ENCODE measurements around the gene YRDC.
"Not testable (repeated sequence)": the region's sequence is repeated elsewhere in the genome, so short reads cannot be mapped to it uniquely, and the experiment has no call there.

Gene YRDC

GRCh38 chr1:37793773-37794371 is 14.1 kb downstream of the YRDC start, which contains the start of gene MANEAL:
Gene MANEAL, plus strand, starts transcription at chr1:37793847. Its CDS starts 336 bp downstream, at chr1:37794183.
- H3K27ac ChIP-seq: peak within 1 kb of the TSS; percentile 68

DNA sequence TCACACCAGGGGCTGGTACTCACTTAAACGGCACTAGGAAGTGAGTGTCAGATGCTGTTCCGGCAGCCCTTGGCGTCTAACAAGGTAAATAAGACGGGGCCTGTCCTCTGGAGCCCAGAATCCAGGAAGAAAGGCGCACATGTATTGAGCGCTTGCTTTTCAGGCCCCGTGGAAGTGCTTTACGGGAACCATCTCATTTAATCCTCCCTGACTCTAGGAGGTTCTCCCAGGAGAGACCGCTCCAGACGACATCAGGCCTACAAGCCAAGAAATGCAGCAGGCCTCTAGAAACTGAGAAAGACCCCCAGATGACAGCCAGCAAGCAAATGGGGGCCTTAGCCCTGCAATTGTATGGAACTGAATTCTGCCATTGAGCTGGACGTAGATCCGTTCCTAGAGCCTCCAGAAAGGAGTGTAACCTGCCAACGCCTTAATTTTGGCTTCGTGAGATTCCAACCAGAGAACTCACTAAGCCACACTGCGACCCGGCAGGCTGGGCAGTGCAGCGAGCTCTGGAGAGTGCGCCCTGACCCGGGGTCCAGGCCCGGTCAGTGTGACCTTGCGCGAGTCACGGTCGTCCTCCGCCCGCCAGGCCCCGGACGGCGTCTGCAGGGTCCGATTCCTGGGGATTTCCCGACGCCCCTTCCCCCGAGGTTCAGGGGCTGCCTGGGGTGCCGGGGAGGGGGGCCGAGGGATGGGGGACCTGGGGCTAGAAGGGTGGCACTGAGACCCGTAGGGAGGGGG is 14.9 kb downstream of the YRDC start:
- TF ChIP-seq, protein P1, sequence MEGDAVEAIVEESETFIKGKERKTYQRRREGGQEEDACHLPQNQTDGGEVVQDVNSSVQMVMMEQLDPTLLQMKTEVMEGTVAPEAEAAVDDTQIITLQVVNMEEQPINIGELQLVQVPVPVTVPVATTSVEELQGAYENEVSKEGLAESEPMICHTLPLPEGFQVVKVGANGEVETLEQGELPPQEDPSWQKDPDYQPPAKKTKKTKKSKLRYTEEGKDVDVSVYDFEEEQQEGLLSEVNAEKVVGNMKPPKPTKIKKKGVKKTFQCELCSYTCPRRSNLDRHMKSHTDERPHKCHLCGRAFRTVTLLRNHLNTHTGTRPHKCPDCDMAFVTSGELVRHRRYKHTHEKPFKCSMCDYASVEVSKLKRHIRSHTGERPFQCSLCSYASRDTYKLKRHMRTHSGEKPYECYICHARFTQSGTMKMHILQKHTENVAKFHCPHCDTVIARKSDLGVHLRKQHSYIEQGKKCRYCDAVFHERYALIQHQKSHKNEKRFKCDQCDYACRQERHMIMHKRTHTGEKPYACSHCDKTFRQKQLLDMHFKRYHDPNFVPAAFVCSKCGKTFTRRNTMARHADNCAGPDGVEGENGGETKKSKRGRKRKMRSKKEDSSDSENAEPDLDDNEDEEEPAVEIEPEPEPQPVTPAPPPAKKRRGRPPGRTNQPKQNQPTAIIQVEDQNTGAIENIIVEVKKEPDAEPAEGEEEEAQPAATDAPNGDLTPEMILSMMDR (conservative IDR thresholded peaks at IDR 0.05): no peak
- TF ChIP-seq ZFX (IDR thresholded peaks at IDR 0.05): no peak
- H3K27ac ChIP-seq: peak overlapping the region; percentile 68

More at GRCh38 chr1:37793773-37794371, 14.1 kb downstream of the YRDC start, which contains the start of gene MANEAL:
- TF ChIP-seq ZFX (IDR thresholded peaks at IDR 0.05): peak; percentile 91
- TF ChIP-seq, protein P1 (conservative IDR thresholded peaks at IDR 0.05): no peak

DNA sequence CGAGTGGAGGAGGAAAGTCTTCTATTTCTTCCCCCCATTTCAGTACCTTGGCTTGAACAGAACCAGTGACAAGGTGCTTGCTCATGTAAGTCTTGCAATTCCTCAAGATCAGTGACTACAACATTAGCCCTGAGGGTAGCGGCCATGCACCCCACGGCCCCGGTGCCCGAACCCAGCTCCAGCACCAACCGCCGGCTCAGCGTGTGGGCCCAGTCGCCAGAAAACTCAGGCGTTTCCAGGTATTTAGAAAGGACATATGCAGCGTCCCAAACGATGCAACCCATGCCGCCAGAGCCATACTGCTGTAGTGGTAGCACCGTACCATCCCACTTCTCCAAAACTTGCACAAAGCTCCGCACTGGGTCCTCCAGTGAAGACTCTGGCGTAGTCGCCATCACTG is 25.5 kb downstream of the YRDC start:
- no peak overlapping the region for H3K27ac ChIP-seq
- TF ChIP-seq ZFX (IDR thresholded peaks at IDR 0.05): no peak

DNA sequence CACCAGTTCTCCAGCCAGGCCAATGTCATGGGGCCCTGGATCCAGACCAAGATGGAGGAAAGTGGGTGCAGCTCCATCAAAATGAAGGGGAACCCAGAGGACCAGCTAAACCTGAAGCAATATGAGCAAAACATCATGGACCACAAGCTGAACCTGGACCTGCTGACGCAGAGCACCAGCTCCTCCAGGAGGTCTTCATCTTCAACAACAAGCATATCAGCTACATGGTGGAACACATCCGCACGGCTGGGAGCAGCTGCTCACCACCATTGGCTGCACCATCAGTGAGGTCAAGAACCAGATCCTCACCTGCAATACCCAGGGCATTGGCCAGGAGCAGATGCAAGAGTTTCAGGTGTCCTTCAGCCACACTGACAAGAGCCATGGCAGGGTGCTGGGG is 29.4 kb downstream of the YRDC start:
- no peak overlapping the region for H3K27ac ChIP-seq
- no peak for TF ChIP-seq ZFX (IDR thresholded peaks at IDR 0.05)
- TF ChIP-seq, protein P1 (conservative IDR thresholded peaks at IDR 0.05): no peak

DNA sequence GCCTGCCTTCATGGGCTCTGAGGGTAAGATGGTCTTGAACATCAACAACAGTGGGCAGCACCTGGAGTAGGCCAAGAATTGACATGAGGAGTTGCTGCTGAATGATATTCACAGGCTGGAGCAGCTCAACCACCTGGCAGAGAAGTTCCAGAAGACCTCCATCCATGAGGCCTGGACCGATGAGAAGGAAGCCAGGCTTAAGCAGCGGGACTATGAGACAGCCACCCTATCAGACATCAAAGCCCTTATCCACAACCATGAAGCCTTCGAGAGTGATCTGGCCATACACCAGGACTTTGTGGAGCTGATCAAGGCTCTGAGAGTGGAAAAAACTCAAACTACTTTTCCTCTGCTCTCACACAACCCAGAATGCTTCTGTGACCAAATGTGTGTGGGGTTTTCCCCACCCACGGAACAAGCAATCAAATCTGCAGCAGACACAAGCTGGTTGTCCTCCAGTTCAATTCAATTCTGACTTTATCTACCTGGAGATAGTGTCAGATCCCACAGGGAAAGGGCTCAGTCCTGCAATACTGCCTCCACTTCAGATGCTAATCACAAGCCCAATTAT is 31.0 kb downstream of the YRDC start:
- H3K27ac ChIP-seq: no peak overlapping the region
- no peak for TF ChIP-seq ZFX (IDR thresholded peaks at IDR 0.05)
- TF ChIP-seq, protein P1 (conservative IDR thresholded peaks at IDR 0.05): no peak

DNA sequence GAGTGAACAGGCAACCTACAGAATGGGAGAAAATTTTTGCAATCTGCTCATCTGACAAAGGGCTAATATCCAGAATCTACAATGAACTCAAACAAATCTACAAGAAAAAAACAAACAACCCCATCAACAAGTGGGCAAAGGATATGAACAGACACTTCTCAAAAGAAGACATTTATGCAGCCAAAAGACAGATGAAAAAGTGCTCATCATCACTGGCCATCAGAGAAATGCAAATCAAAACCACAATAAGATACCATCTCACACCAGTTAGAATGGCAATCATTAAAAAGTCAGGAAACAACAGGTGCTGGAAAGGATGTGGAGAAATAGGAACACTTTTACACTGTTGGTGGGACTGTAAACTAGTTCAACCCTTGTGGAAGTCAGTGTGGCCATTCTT is 36.6 kb downstream of the YRDC start:
- H3K27ac ChIP-seq: not testable (repeated sequence)

DNA sequence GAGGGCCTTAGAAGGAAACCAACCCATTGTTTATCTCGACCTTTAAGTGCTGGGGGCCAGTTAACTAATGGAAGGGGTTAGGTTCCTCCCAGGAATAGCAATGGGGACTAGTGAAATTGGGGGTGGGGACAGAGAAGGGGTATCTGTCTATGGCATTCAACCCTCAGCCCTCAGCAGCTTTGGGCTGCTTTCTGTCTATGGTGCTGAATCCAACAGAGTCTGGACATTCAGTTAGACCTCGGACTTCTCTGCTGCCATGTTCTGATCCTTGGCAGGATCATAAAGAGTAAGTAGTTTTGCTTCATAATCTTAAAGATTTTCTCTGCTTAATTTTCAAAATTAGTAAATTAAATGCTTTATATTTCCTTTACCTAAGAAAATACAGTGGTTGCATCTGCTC is 40.5 kb downstream of the YRDC start:
- no peak for TF ChIP-seq ZFX (IDR thresholded peaks at IDR 0.05)
- TF ChIP-seq, protein P1 (conservative IDR thresholded peaks at IDR 0.05): no peak
- no peak overlapping the region for H3K27ac ChIP-seq

DNA sequence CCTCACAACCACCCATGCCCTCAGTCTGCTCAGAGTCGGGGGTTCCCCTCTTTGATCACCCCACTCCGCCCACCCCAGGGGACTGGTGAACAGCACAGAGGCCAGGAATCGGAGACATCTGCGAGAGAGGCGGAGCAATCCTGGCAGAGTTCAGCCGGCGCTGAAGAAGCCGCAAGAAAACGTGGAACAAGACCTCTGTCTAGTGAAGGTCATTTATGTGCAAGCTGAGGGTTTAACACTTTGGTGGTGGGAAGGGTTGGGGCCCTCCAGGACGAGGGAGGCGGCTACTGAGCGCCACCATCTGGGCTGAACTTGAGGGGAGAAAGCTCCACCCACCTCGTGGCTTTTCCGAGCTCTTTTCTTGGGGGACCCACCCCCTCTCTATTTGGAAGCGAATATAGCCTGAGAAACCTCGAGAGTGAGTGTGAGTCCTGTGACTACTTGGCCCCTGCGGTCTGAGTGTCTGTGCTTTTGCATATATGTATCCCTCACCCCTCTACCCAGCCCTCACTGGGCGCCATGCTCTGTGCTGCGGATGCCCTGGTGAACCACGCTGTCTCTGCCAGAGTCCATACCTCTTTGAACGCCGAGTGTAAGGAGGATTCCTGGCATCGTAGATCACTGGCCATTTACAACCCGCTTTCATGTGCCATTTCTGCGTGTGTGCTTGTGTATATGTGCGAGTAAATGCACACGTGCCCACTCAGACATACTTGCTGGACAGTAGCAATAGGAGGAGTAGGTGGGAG is 41.9 kb downstream of the YRDC start:
- TF ChIP-seq ZFX (IDR thresholded peaks at IDR 0.05): no peak
- TF ChIP-seq, protein P1 (conservative IDR thresholded peaks at IDR 0.05): no peak

More for the DNA sequence above, 41.9 kb downstream of the YRDC start:
- H3K27ac ChIP-seq: no peak overlapping the region
